GM21381 (cell line): ENCODE measurements around the gene ONECUT3.
A peak's percentile ranks its signal among the peaks of the same experiment; 100 is the strongest.
"Not testable (repeated sequence)": the region's sequence is repeated elsewhere in the genome, so short reads cannot be mapped to it uniquely, and the experiment has no call there.

Experiments used
- ATAC-seq: cut with Tn5 transposase; IDR thresholded peaks from one replicate; pipeline ENCODE4 v1.9.1; 2021; ENCODE audit warnings: mild to moderate bottlenecking, moderate library complexity; ENCODE audit not compliant: unreplicated experiment

Gene ONECUT3

DNA sequence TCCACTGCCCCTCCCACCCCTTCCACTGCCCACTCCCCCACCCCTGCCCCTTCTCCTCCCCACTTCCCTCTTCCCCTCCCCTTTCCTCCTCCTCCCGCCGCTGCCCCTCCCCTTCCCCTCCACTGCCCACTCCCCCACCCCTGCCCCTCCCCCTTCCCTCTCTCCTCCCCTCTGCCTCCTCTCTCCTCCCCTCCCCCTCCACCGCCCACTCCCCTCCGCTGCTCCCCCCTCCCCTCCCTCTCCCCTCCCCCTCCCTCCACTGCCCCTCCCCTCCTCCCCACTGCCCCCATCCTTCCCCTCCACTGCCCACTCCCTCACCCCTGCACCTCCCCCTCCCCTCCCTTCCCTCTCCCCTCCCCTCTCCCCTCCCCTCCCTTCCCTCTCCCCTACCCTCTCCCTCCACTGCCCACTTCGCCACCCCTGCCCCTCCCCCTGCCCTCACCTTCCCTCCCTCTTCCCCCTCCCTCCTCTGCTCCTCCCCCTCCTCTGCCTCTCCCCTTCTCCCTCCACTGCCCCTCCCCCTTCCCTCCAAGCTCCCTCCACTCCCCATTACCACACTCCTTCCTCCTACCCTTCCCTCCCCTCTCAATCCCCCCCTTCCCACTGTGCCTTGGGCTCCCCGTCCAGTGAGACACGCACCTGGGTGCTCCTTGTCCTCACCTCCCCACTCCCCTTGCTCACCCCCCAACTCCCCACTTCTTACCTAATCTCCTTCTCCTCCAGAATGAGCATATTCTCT lies 36.9 kb downstream of the ONECUT3 start:
- no peak for ATAC-seq

DNA sequence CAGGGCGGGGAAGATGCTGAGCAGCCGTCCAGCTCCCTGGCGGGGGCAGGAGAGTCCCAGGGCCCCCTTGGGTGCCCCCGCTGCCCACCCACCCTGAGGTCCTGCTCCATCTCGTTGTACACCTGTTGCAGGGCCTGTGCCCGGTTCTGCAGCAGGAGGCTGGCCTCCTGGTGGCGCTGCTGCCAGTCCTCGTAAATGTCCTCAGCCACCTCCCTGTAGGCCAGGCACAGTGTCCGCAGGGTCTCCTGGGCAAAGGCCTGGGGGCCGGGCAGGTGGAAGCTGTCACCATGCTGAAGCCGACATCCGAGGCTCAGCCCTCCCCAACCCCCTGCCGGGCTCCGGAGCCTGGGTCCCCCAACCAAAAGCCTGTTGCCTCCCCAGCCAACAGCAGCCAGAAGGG lies 38.6 kb downstream of the ONECUT3 start:
- no peak for ATAC-seq

DNA sequence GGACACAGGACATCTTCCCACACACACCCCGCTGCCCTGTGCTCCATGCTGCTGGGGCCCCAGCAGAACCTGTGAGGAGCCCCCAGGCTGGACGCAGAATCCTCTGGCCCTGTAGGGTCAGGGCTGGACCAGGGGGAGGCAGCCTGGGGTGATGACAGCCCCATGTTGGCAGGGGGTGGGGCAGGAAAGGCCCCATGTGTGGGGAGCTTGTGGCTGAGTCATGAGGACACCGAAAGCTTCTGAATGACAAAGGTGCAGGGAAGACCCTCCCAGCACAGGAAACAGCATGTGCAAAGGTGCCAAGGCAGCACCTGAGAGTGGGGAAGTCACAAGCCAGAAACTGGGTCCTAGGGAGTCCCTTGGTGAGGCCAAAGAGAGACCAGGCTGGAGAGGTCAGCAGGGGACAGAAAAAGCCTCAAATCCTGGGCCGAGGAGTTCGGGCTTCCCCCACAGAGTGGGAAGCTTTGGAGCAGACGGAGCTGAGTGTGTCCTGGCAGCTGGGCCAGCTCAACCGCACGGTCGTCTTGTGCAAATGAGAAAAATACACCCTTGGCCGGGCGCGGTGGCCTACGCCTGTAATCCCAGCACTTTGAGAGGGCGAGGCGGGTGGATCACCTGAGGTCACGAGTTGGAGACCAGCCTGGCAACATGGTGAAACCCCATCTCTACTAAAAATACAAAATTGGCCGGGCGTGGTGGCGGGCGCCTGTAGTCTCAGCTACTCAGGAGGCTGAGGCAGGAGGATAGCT lies 41.3 kb downstream of the ONECUT3 start:
- no peak for ATAC-seq

DNA sequence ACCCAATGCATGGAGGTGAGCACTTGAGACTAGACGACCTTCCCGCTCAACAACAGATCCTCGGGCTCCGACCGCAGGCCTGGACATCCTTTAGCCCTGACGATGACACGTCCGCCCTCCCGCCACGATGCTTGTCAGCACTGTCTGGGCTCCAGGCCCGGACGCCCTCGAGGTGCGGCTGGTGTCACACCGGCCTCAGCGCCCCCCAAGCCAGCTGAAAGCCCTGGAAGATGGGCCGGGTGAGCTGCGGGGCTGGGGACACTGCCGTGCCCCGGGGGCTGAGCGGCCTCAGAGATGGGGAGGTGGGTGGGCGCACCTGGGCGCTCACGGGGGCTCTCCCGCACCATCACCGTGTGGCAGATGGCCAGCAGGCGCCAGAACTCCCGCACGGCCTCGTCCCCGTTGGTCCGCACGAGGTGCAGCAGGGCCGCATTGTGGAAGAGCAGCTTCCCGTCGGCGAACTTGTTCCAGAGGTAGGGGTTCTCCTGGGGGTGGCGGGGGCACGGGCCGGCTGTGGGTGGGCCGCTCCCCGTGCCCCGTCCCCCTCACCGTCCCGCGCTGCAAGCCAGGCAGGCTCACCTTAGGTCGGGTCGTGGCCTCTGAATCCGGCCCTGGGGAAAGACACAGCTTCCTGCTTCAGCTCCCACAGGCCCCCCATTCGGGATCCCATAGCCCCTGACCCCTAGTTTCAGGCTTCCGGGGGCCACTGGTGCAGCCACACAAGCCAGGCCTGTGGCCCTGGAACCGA lies 43.3 kb downstream of the ONECUT3 start:
- ATAC-seq: no peak

DNA sequence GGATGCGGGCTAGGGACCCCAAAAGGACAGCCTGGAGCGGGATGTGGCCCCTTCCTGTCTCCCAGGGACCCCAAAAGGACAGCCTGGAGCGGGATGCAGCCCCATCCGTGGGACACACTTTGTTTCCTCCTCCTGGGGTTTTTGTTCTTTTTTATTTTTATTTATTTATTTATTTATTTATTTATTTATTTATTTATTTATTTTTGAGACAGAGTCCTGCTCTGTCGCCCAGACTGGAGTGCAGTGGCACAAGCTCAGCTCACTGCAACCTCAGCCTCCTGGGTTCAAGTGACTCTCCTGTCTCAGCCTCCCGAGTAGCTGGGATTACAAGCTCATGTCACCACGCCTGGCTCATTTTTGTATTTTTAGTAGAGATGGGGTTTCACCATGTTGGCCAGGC lies 44.0 kb downstream of the ONECUT3 start:
- ATAC-seq: not testable (repeated sequence)

DNA sequence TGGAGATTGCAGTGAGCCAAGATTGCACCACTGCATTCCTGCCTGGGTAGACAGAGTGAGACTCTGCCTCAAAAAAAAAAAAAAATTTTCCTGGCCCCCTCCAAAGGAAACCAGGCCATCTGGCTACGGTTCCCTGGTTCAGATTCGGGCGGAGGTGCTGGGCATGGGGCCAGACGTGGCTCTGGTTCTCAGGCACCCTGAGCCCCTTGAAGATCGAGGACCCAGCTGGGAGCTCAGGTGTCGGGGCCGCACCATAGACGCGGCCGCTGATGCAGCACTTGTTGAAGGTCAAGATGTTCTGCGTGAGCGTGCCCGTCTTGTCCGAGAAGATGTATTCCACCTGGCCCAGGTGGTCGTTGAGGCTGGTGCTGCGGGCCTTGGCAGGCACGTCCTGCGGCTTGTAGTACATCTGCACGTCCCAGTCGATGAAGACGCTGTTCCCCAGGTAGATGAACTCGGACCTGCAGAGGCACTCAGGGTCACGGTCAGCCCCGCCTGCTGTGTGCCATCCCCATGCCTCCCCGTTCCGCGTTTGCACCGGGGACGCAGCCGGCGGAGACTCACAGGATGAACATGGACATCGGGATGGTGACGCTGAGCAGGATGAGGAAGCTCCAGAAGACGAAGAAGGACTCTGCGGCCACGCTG lies 46.5 kb downstream of the ONECUT3 start:
- no peak for ATAC-seq

DNA sequence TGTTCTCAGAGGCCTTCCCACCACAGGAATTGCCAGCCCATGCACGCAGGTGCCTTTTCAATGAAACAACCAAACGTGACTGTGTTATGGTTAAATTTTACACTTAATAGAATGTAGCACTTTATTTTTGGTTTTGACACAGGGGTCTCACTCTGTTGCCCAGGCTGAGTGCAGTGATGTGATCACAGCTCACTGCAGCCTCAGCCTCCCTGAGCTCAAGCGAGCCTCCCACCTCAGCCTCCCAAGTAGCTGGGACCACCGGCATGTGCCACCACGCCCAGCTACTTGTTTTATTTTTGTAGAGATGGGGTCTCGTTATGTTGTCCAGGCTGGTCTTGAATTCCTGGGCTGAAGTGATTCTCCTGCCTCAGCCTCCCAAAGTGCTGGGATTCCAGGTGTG lies 51.6 kb downstream of the ONECUT3 start:
- ATAC-seq: no peak

DNA sequence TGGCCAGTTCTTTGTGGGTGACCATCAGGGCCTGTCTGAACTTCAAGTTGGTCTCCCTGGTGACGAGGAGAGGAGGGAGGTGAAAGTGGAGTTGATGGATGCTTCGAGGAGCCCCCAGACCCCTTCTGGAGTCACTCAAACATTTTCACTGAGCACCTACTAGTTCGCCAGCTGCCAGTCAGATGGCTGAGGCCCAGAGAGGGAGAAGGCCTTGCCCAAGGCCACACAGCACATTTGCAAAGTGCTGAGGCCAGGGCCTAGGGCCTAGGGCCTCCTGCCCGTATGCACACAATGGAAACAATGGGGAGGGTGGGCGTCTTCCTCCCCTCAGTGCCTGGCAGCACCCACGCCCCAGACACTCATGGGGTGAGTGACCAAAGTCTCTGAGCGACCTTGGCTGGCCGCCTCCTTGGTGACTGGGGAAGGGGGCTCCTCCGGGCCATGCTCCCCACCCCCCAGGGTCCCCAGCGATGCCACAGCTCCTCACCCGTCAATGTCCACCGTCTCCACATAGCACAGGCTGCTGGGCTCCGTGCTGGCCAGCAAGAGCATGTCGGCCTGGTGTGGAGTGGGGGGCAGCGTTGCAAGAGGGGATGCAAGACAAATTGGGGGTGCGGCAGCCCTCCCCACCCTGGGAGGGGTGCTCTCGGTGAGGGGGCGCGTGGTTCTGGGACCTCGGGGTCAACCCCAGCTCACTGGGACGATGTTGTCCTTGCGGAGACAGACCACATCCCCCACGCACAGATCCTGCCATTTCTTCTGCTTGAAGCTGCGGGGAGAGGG lies 52.3 kb downstream of the ONECUT3 start:
- no peak for ATAC-seq

DNA sequence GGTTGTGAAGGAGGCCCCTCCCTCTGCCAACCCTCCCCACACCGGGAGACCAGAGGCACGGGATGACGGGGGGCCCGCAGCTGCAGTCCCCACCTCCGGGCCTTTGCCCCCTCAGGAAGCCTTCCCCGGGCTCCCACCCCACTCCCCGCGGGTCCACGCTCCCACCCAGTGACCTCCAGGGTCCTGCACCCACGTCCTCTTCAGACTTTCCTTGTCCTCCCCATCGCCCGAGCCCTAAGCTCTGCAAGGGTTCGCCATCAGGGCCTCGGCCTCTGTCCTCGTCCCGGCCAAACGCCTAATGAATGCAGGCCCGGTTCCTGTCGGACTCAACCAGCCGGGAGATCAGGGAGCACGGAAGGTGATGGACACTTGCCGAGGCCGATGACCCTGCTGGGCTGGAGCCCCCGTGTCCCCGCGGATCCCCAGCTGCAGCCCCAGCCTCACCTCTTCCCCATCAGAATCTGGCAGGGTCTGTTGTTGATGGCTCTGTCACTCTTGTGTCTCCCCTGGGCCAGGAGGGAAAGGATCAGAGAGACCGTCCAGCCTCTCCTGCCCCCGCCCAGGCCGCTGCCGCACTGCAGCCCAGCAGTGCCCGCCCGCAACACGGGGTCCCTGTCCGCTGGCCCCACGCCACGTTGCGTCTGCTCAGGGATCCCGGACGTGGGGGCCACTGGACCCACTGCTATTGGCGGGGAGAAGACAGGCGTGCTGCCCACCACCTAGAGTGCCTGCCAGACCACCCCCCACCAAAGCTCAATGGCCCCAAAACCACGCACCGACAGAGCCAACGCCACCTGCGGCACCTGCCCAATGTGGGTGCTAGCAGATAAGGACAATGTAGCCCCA lies 53.1 kb downstream of the ONECUT3 start:
- no peak for ATAC-seq

DNA sequence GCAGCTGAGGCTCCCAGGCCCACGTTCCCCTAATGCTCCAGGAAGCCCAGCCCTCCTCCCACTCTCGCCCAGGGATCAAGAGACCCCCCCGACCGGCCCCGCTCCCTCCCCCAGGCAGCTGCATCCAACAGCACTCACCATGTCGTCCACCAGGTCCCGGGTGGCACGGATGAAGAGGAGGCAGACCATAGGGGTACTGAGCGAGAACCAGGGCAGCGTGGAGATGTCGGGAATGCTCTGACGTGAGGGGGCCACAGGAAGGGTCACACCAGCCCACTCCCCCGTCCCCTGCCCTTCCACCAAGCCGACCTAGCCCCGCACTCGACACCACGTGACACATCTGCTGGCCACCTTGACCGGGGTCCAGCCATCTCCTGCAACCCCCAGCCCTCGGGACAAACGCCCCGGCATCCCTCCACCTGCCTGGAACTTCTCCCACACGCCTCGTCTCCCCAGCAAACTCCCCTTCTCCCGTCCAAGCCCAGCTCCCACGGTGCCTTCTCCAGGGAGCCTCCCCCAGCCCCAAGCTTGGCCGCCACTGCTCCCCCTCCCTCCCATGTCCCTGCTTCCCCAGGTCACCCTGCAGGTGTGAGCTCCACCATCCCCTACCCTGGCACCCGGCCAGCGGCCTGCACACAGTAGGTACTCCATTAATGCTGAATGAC lies 53.9 kb downstream of the ONECUT3 start:
- ATAC-seq: no peak

DNA sequence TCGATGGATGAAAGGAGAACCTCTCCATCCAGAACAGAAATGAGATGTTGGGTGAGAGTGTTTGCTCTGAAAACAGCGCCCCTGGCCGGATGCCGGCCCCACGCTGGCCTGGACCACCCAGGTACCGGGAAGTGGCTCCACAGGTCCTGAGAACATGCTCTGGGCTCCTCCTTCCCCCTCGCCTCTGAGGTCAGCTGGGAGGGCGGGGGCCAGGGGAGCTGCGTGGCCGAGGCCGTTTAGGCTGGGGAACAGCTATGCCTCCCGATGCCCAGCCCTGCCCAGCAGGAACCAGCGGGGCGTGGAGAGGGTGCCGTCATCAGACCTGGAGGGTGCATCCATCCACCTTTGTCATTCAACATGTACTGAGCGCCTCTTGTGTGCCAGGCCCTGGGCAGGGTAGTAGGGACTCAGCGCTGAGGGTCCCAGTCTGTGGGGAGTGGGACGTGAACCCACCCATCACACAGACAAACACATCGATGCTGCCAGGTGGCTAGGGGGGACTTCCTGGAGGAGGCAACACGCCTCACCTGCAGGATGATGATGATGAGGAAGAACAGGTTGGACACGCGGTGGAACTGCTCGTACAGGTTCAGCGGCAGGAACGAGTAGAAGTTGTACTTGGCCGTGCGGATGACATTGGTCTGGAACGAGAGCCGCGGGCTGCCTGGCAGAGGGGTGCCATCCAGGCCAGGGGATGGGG lies 54.5 kb downstream of the ONECUT3 start:
- ATAC-seq: no peak

DNA sequence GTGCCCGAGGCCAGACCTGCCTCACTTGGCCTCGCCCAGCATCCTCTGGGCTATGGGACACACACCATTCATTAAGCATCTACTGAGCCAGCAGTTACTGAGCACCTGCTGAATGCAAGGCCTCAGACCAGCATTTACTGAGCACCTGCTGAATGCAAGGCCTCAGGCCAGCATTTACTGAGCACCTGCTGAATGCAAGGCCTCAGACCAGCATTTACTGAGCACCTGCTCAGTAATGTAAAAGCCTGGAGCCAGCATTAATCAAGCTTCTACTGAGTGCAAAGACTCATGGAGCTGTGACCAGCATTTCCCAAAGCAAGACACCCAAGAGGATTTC lies 55.1 kb downstream of the ONECUT3 start:
- ATAC-seq: no peak

DNA sequence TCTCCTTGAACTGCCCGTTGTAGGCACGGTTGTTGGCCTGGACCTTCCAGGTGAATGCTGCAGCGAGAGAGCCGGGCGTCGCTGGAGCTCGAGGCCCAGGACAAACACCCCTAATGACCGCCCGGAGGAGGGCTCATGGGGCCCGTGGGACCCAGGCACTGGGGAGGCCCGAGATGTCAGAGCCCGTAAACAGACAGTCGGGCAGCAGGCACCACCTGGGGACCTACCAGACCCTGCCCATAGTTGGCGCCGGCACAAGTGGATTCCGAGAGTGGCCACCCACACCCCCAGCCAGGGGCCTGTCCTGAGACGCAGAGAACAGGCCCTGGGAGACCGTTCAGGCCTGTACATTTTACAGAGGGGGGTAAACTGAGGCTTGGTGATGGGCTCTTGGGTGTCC lies 56.4 kb downstream of the ONECUT3 start:
- no peak for ATAC-seq

DNA sequence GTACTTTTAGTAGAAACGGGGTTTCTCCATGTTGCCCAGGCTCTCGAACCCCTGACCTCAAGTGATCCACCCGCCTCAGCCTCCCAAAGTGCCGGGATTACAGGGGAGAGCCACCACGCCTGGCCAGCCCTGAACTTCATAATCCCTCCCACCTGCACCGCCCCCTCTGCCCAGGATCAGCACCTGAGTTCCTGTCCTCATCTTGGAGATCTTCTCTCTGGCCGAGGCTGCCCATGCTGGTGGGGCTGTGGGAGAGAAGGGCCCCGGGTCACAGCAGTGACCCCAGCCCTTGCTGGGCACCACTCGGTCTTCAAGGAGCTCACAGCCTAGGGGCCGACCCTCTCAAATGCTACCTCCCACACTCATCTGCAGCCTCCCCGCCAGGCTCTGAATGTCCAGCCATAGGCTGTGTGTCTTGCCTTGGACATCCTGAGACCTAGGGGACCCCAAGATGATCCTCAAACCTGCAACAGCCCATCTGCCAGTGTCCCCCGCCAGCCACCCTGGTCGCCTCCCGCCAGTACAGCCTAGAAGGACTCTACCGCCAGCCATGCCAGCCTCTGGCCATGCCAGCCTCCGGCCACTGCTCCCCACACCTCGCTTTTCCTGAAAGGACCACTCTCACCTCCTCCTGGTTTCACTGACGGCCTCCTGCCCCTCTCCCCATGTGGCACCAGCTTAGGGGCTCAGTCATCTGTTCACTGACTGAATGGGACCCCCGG lies 57.3 kb downstream of the ONECUT3 start:
- no peak for ATAC-seq

DNA sequence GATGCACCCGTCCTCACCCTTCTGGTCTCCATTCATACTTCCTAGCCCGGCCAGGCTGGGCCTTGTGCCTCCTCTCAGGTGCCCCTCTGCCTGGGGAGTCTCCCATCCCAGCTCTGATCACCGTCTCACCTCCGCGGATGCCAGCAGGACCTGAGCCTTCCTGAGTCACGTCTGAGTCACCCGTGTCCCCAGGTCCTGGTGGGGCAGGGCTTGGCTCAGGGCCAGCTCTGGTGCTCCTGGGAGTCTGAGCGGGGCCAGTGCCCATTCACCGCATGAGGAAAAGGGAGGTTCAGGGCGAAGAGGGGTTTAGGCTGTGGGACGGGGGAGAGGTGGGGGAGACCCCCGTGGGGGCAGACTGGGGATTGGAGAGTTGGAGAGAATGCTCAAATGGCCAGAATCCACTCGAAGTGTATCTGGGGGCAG lies 58.2 kb downstream of the ONECUT3 start:
- no peak for ATAC-seq

DNA sequence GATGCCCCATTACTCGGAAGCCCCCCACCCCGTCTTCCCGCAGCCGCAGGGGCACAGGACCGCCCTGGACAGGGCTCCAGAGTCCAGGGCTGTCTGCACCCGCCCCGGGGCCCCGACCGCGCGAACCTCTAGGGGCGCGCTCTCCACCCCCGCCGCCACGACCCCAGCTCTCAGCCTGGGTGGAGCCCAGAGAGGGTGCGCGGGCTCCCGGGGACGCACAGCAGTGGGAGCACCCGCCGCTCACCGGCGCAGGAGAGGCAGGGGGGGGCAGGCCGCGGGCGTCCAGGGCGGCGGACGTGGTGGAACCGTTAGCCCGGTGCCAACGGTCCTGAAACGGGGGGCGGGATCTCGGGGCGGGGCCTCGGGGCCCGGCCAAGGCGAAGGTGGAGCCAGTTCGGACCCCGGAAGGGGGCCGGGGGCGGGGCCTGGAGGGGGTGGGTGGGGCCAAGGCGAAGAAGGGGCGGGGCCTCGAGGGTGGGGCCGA lies 58.7 kb downstream of the ONECUT3 start, which contains the start of gene ATP8B3:
Gene ATP8B3 (minus strand): TSS at position 335 of the 484 bp plus-strand sequence. CDS start 540 bp downstream, outside the sequence.
- ATAC-seq: no peak

DNA sequence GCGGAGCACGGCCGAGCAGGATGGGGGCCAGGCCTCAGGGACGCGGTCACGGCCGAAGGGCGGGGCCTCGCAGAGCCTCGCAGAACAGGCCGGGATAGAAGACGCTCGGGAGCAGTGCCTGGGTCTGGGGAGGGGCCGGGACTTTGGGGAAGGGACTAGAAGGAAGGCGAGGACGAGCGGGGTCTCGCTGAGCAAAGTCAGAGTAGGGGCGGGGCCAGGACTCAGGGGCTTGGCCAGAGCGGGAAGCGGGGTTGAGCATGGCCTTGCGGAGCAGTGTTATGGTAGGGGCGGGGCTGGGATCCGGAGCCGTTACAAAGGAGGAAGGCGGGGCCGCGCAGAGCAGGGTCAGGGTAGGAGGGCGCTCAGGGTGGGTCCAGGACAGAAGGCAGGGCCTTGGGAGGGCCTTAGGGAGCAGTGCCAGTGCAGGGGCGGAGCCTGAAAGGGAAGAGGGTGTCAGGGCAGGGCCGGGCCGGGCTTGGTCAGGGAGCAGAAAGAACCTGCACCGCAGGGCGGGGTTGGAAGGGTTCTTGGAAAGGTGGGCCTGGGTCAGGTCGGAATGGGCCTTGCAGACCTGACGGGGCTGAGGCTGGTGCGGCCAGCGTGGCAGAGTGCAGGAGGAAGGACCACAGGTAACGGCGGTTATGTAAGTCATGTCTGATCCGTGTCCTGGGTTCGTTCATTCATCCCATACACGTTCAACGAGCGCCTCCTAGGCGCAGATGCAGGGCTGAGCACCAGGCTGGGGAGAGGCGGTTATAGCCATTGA lies 59.3 kb downstream of the ONECUT3 start:
- peak; percentile 77 for ATAC-seq
